ENCODE results near the gene ITM2A.

The ITM2A gene

GRCh38 chrX:79371640-79372039 lies 4.5 kb upstream of the ITM2A start:
- H3K4me2 ChIP-seq (ENCODE audit: low read length): no peak overlapping the region
- H3K27me3 ChIP-seq (ENCODE audit: insufficient read depth, low read length): no peaks in the 10 kb centered on the region
- H3K27ac ChIP-seq (ENCODE audit: low read depth, low read length, poor library complexity, severe bottlenecking): no peak overlapping the region

GRCh38 chrX:79371101-79371500 lies 4.0 kb upstream of the ITM2A start:
- Histone ChIP-seq H3K27me3 (ENCODE audit: insufficient read depth, low read length) (no peaks in the 10 kb centered on the region), H3K36me3 (ENCODE audit: insufficient read depth, low read length) (no peaks in the 10 kb centered on the region), H4K20me1 (ENCODE audit: insufficient read depth, low read length) (no peaks in the 10 kb centered on the region), H2AFZ (ENCODE audit: low read length) (no peak overlapping the region), H3K4me3 (ENCODE audit: low read depth, low read length, poor library complexity, severe bottlenecking) (no peak overlapping the region), H3K9me3 (ENCODE audit: low read length) (no peaks in the 10 kb centered on the region), H3F3A (ENCODE audit: insufficient read depth, low read length) (no peaks in the 10 kb centered on the region), H3K27ac (ENCODE audit: low read depth, low read length, poor library complexity, severe bottlenecking) (no peak overlapping the region), H3K4me2 (ENCODE audit: low read length) (no peak overlapping the region), H3K9ac (ENCODE audit: low read length) (no peak overlapping the region), H3K9me2 (ENCODE audit: low read depth, low read length) (no peaks in the 10 kb centered on the region), H3K79me2 (ENCODE audit: insufficient read depth, low read length) (no peaks in the 10 kb centered on the region), H3K4me1 (ENCODE audit: insufficient read depth, low read length, severe bottlenecking) (peaks cover 14% of the 10 kb centered on the region)
- TF ChIP-seq CTCF (IDR thresholded peaks at IDR 0.05; ENCODE audit: low read length): no peak
- no peak for TF ChIP-seq EZH2 (IDR thresholded peaks at IDR 0.05; ENCODE audit: borderline replicate concordance, low read length)

More at GRCh38 chrX:79371640-79372039, 4.5 kb upstream of the ITM2A start:
- H3K4me3 ChIP-seq (ENCODE audit: low read depth, low read length, poor library complexity, severe bottlenecking): no peak overlapping the region
- no peak overlapping the region for H2AFZ ChIP-seq (ENCODE audit: low read length)
- TF ChIP-seq EZH2 (IDR thresholded peaks at IDR 0.05; ENCODE audit: borderline replicate concordance, low read length): no peak
- no peak for TF ChIP-seq CTCF (IDR thresholded peaks at IDR 0.05; ENCODE audit: low read length)
- no peaks in the 10 kb centered on the region for H3K79me2 ChIP-seq (ENCODE audit: insufficient read depth, low read length)
- H3K9me2 ChIP-seq (ENCODE audit: low read depth, low read length): no peaks in the 10 kb centered on the region
- no peaks in the 10 kb centered on the region for H4K20me1 ChIP-seq (ENCODE audit: insufficient read depth, low read length)
- H3F3A ChIP-seq (ENCODE audit: insufficient read depth, low read length): no peaks in the 10 kb centered on the region
- H3K36me3 ChIP-seq (ENCODE audit: insufficient read depth, low read length): no peaks in the 10 kb centered on the region
- H3K9me3 ChIP-seq (ENCODE audit: low read length): no peaks in the 10 kb centered on the region
- H3K9ac ChIP-seq (ENCODE audit: low read length): no peak overlapping the region
- peaks cover 14% of the 10 kb centered on the region for H3K4me1 ChIP-seq (ENCODE audit: insufficient read depth, low read length, severe bottlenecking)

GRCh38 chrX:79369871-79370270 lies 2.7 kb upstream of the ITM2A start:
- Histone ChIP-seq H3K27me3 (ENCODE audit: insufficient read depth, low read length) (no peaks in the 10 kb centered on the region), H4K20me1 (ENCODE audit: insufficient read depth, low read length) (no peaks in the 10 kb centered on the region), H3F3A (ENCODE audit: insufficient read depth, low read length) (no peaks in the 10 kb centered on the region), H3K27ac (ENCODE audit: low read depth, low read length, poor library complexity, severe bottlenecking) (no peak overlapping the region), H3K9me3 (ENCODE audit: low read length) (no peaks in the 10 kb centered on the region), H3K9ac (ENCODE audit: low read length) (no peak overlapping the region), H3K36me3 (ENCODE audit: insufficient read depth, low read length) (no peaks in the 10 kb centered on the region), H2AFZ (ENCODE audit: low read length) (no peak overlapping the region), H3K4me1 (ENCODE audit: insufficient read depth, low read length, severe bottlenecking) (peaks cover 22% of the 10 kb centered on the region), H3K4me2 (ENCODE audit: low read length) (no peak overlapping the region), H3K79me2 (ENCODE audit: insufficient read depth, low read length) (no peaks in the 10 kb centered on the region), H3K9me2 (ENCODE audit: low read depth, low read length) (no peaks in the 10 kb centered on the region), H3K4me3 (ENCODE audit: low read depth, low read length, poor library complexity, severe bottlenecking) (no peak overlapping the region)
- TF ChIP-seq EZH2 (IDR thresholded peaks at IDR 0.05; ENCODE audit: borderline replicate concordance, low read length): no peak
- TF ChIP-seq CTCF (IDR thresholded peaks at IDR 0.05; ENCODE audit: low read length): no peak

All from OCI-LY1 (cell line).